MCF 10A (cell line): ENCODE results near the gene TTC6. TPM values are rescaled to one million over a fixed set of nuclear protein-coding genes. Genes with fewer than 3 reads are reported as not detected.

Source experiments
- BruUV-seq: library from RNA; stranded (reverse); fragments of 400-500 nt; replicated peaks from 2 replicates; lab custom pipeline; 2021; lab: Mats Ljungman, UMichigan
- CTCF ChIA-PET: fragments of 300-600 bp; sonication (Branson Sonifier 250); formaldehyde crosslinking; extraction: SDS; loops from one replicate; lab custom pipeline; 2021; ENCODE audit warnings: antibody characterized with exemption, inconsistent platforms; lab: Yijun Ruan, JAX
- POLR2A ChIA-PET: fragments of 300-600, 350-650 bp; sonication (Branson Sonifier 250); formaldehyde crosslinking; extraction: SDS; loops from one replicate; lab custom pipeline; 2020; ENCODE audit warnings: antibody characterized with exemption, inconsistent platforms; lab: Yijun Ruan, JAX
- DNase-seq: peaks from one replicate; pipeline ENCODE4 v3.0.0-alpha.2; 2018; ENCODE audit not compliant: unreplicated experiment
- H3K27ac Mint-ChIP-seq: one replicate; pipeline ENCODE4 v1.8.0; 2022; ENCODE audit warnings: mild to moderate bottlenecking, low read depth, mixed read lengths; ENCODE audit not compliant: unreplicated experiment
- H3K27me3 Mint-ChIP-seq: one replicate; pipeline ENCODE4 v1.8.0; 2022; ENCODE audit warnings: mixed read lengths; ENCODE audit not compliant: insufficient read depth, unreplicated experiment
- H3K36me3 Mint-ChIP-seq: one replicate; pipeline ENCODE4 v1.8.0; 2022; ENCODE audit warnings: mild to moderate bottlenecking, moderate library complexity, mixed read lengths; ENCODE audit not compliant: insufficient read depth, unreplicated experiment
- H3K4me1 Mint-ChIP-seq: one replicate; pipeline ENCODE4 v1.8.0; 2022; ENCODE audit warnings: mixed read lengths; ENCODE audit not compliant: insufficient read depth, unreplicated experiment
- H3K4me3 Mint-ChIP-seq: one replicate; pipeline ENCODE4 v1.8.0; 2022; ENCODE audit warnings: mild to moderate bottlenecking, moderate library complexity, mixed read lengths; ENCODE audit not compliant: unreplicated experiment
- H3K9me3 Mint-ChIP-seq: one replicate; pipeline ENCODE4 v1.8.0; 2022; ENCODE audit warnings: mixed read lengths; ENCODE audit not compliant: unreplicated experiment
- intact Hi-C: fragments of 100-400 bp; cut with micrococcal nuclease; formaldehyde crosslinking; loops from 2 replicates; pipeline ENCODE4 v1.14.1; 2022
- total RNA-seq: library from RNA; stranded (reverse); gene quantifications from 2 replicates; pipeline ENCODE4 v1.2.3, GENCODE V29; 2022
- TF ChIP-seq, protein P1 (sequence below): fragments of 200-600 bp; IDR thresholded peaks from one replicate; pipeline ENCODE4 v1.8.0; 2022; ENCODE audit warnings: antibody characterized with exemption, mild to moderate bottlenecking; ENCODE audit not compliant: unreplicated experiment

The TTC6 gene
- total RNA-seq, 1 experiment from 2014 or later: 0.98 TPM

DNA sequence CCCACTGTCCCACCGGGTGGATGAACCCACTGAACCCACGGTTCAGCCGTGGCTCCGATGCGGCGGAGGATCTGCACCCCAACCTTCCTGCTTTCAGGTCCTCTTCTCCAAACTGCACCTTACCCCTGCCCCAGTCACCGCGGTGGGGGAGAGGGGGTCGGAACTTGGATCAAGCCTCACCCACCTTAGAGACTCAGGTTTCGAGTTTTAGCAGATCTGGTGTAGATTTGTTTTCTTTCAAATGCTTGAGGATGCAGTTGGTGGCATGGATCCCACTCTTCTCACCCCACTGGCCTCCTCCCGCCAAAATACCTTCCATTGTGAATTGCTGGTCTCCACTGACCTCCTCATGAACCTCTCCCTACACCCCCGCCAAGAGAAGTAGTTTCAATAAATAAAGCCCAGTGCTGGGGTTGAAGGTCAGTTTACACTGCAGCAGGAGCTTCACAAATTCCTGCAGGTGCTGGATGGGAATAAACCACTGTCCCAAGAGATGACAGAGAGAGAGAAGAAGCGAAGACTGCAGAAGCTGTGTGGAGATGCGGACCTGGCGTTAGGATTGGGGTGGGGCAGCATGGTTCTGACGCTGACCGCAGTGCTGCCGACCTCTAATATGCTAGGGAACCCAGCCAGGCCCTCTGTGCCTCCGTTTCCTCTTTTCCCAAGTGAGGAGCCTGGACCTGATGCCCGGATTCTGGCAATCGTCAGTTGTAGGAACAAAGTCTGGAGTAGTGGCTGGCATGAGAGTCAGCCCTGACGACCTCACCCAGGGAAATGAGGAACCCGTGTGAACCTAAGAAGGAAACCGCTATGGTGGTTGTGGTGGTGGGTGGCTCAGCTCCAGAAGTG, 7.4 kb downstream of the TTC6 start:
- H3K36me3 Mint-ChIP-seq: no peaks in the 10 kb centered on the region
- H3K4me3 Mint-ChIP-seq: no peak overlapping the region
- H3K9me3 Mint-ChIP-seq: no peaks in the 10 kb centered on the region
- POLR2A ChIA-PET: no interaction called here
- no peaks in the 10 kb centered on the region for H3K27me3 Mint-ChIP-seq
- intact Hi-C loops: no loop called here
- TF ChIP-seq, protein P1, sequence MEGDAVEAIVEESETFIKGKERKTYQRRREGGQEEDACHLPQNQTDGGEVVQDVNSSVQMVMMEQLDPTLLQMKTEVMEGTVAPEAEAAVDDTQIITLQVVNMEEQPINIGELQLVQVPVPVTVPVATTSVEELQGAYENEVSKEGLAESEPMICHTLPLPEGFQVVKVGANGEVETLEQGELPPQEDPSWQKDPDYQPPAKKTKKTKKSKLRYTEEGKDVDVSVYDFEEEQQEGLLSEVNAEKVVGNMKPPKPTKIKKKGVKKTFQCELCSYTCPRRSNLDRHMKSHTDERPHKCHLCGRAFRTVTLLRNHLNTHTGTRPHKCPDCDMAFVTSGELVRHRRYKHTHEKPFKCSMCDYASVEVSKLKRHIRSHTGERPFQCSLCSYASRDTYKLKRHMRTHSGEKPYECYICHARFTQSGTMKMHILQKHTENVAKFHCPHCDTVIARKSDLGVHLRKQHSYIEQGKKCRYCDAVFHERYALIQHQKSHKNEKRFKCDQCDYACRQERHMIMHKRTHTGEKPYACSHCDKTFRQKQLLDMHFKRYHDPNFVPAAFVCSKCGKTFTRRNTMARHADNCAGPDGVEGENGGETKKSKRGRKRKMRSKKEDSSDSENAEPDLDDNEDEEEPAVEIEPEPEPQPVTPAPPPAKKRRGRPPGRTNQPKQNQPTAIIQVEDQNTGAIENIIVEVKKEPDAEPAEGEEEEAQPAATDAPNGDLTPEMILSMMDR: no peak
- CTCF ChIA-PET: no interaction called here
- no TSS peak for BruUV-seq
- no peak for DNase-seq
- no peaks in the 10 kb centered on the region for H3K4me1 Mint-ChIP-seq
- no peak overlapping the region for H3K27ac Mint-ChIP-seq

DNA sequence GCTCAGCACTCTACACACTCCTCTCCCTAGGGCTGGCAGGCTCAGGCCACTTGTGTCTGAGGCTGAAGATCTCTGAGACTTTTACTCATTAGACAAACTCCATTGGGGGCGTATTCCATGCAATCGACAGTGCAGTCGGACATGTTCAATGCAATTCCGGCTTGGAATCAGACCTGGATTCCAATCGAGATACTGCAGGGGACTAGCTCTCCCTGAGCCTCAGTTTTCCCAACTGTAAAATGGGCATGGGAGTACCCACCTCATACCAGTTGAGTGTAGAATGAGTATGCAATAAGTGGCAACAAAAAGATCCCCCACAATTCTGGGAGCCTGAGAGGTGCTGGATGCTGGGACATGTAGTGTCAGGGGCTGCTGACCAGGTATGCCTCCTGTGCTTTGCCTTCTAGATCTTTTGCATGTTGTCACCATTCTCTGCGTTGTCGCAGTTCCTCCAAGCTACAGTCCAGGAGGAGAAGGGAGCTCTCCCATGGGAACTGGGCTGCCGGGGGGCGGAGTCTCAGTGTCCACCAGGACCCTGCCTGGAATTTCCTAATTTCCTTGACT, 8.3 kb downstream of the TTC6 start:
- intact Hi-C loops: no loop called here
- ChIA-PET CTCF (no interaction called here), POLR2A (no interaction called here)
- Mint-ChIP-seq H3K27me3 (no peaks in the 10 kb centered on the region), H3K27ac (no peak overlapping the region), H3K9me3 (no peaks in the 10 kb centered on the region), H3K4me1 (no peaks in the 10 kb centered on the region), H3K36me3 (no peaks in the 10 kb centered on the region), H3K4me3 (no peak overlapping the region)
- no peak for DNase-seq
- TF ChIP-seq, protein P1: no peak
- no TSS peak for BruUV-seq

DNA sequence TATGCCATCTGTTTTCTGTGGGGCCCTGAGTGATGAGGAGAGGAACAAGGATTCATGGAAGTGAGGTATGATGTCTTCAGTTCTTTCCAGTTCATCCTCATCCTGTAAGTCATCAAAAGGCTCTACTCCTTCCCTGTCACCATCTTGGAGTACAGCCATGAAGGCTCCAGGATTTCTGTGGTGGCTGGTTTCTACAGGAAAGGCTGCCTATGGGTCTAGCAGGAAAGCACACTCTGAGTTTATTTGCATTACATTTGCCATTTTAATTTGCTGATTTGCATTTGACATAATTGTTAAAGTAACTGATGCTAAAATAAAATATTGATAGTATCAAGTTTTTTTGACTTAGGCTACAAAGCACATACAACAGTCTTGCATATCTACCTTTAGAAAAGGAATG, 11.2 kb downstream of the TTC6 start:
- ChIA-PET POLR2A (no interaction called here), CTCF (interaction anchor here (0.9 kb wide), 1 partner anchor 375 kb away, joined by 3 read pairs; no protein-coding TSS in a partner anchor)
- H3K27ac Mint-ChIP-seq: no peak overlapping the region
- H3K27me3 Mint-ChIP-seq: no peaks in the 10 kb centered on the region
- BruUV-seq: no TSS peak
- H3K4me1 Mint-ChIP-seq: no peaks in the 10 kb centered on the region
- DNase-seq: no peak
- intact Hi-C loops: no loop called here
- TF ChIP-seq, protein P1: no peak
- peaks cover 6% of the 10 kb centered on the region for H3K9me3 Mint-ChIP-seq
- H3K36me3 Mint-ChIP-seq: no peaks in the 10 kb centered on the region
- no peak overlapping the region for H3K4me3 Mint-ChIP-seq

DNA sequence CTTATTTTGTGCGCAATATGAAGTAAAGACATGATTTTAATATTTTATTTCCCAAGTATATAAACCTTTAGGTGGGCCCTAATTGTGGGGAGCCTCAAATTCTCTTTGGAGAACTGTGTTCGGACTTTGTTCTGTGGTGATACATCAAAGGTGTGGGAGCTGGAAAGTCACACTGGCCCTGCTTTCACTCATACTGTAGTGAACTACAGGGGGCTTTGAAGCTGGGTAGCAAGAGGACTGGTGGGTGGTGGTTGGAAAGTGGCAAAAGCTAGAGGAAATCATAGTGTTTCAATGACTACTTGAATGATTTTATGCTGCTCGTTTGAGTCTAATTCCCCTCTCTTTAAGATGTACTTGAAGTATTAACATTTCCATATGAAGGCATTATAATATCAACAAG, 13.2 kb downstream of the TTC6 start:
- Mint-ChIP-seq H3K4me1 (no peaks in the 10 kb centered on the region), H3K4me3 (no peak overlapping the region), H3K27me3 (no peaks in the 10 kb centered on the region), H3K36me3 (no peaks in the 10 kb centered on the region), H3K9me3 (peaks cover 11% of the 10 kb centered on the region), H3K27ac (no peak overlapping the region)
- no peak for DNase-seq
- ChIA-PET POLR2A (no interaction called here), CTCF (no interaction called here)
- no TSS peak for BruUV-seq
- TF ChIP-seq, protein P1: no peak
- intact Hi-C loops: no loop called here
